Fibroblast of skin of left quadriceps (primary cell): ENCODE results near the gene SP2.

Experiments
- DNase-seq, 2 experiments: peaks; one replicate each; pipeline ENCODE4 v3.0.0-alpha.2; 2013; ENCODE audit warnings: low read depth in 2 of 2

The SP2 gene

DNA sequence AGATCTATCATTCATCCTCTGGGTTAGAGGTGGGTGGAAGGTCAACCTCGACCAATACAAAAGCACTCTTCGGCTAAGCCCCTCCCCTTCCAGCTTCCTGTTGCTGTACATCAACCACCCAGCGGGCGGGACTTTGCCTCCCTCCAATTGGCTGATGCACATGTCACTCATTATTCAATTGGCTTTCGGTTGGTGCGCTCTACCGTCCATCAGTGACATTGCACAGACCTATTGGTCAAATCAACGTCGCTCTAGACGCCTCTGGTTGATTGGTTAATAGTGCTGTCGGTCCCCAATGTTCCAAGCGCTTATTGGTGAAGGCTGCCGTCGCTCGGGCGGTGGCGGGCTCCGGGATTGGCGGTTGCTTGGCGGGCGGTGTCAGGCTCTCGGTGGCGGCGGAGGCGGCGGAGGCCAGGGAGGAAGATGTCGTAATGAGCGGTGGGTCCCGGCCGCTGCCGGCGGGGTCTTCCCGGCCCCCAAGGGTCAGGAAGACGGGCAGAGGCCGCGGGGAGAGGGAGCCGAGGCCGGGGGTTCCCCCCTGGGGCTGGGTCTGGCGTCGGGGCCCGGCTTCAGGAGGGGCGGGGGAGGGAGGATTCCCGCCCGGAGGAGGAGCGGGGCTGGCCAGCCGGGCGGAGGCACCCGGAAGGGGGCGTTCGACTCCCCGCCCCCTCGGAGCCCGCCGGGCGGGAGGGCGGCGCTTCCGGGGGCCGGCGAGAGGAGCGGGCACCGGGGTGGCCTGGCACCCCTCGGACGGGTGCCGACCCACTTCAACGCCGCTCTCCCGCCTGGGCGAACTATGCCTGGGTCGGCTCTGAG lies at the start of gene SP2:
Gene SP2 (plus strand): TSS at position 381 of the 816 bp plus-strand sequence. CDS start 51 bp downstream, at position 432.
- peak; percentile 100 for DNase-seq

GRCh38 chr17:47846716-47847340 lies 49.2 kb upstream of the SP2 start:
- DNase-seq: no peak

DNA sequence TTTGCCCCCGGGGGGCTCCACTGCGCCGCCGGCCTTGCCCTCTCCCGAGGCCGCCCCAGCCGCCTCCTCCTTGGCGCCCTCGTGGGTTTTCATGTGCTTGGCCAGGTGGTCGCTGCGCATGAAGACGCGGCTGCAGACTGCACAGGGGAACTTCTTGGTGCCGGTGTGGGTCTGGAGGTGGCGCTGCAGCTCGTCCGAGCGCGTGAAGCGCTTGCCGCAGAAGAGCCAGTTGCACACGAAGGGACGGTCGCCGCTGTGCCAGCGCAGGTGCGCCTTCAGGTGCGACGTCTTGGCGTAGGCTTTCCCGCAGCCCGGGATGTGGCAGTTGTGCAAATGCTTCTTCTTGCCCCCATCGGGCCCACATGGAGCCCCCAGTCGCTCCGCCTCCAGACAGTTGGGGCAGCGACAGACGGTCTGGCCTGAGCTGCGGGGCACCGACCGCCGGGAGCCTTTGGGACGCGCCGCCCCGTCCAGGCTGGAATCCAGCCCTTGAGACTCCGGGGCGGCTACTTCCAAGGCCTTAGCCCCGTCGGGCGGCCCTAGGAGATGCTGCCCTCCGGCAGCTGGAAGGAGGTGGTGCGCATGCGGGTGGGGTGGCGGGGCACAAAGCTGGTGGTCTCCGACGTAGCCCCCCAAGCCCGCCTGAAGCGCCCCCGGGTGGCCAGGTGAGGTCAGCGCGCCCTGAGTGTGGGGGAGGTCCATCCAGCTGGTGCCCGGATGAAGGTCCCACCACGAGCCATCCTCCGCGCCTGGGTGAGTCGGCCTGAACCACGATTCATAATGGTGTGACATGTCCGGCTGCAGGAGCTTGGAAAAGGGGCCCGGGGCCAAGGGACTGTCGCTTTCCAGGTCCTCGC lies 48.5 kb upstream of the SP2 start:
- no peak for DNase-seq

- no peak for DNase-seq
These were observed 47.9 kb upstream of the SP2 start for GRCh38 chr17:47848198-47848513.

DNA sequence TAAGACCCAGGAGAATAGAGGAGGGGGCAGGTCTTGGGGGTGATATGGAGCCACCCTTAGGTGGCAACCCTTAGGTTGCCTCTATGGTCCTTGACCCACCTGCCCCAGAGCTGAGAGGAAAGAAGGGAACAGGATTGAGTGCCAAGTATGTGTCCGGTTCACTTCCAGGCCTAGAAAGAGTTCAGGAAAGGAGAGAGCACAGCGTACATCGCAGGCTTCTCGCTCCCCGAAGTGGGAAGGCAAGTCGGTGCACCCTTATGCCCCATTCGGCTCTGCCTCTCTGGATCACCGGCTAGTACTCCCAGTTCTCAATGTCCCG lies 45.7 kb upstream of the SP2 start:
- no peak for DNase-seq

GRCh38 chr17:47850692-47851573 lies 45.1 kb upstream of the SP2 start, which contains the start of gene SP6:
Gene SP6 (minus strand): TSS chr17:47851163. CDS start chr17:47848429, 2,734 bp downstream.
- DNase-seq: no peak

GRCh38 chr17:47851764-47852112 lies 44.3 kb upstream of the SP2 start:
- DNase-seq: no peak

DNA sequence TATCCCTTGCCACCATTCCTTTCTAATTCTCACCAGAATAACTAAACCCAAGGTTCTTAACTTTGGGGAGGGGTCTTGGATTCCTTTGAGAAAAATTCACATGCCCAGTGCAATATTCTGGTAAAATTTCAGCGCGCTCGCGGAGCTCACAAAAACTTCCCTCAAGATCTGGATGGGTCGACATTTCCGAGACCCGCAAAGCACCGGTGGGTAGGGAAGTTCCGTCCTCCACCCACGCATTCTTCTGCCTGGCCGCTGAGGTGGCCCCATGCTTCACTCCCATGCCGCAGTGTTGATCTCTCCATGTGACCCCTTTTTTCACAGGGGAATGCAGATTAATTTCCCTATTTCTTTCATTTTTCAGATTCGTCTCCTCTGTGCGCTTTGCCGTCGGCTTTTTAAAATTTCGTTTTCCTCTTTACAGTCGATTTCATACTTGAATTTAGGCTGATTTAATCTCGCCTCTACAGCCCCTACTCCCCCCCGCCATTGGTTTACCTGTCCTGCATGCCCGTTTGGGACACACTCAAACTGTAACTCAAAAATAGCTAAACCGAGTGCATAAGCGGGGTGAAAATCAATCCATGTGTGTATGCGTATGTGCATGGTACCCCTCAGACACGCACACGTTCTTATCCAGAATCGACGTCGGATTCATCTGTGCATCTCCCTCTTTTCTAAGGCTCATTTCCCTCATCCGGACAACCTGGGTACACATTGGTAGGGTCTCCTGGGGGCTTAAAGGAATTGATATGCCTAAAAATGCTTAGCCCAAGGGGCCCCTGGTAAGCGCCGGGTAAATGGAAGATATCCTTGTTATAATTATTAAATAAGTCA lies 43.7 kb upstream of the SP2 start:
- no peak for DNase-seq

GRCh38 chr17:47853616-47854015 lies 42.4 kb upstream of the SP2 start:
- no peak for DNase-seq

GRCh38 chr17:47855737-47856136 lies 40.3 kb upstream of the SP2 start:
- DNase-seq: no peak

DNA sequence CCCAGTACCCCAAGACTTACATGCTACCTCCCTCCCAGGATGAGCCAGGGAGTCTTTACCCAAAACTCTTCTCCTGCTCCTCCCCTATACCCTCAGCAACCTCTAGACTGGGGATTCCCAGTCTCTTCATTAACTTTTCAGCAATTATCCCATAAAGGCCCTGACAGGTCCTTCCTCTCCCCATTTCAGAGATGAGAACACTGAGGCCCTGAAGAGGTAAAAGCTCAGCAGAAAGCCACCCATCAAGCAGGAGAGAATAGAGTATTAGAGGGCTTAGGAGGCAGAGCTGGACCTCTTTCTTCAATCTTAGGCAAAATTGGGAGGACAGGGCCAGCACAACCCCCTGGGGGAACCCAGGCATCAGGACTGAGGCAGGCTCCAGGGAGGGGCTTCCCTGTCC lies 39.2 kb upstream of the SP2 start:
- DNase-seq: no peak

DNA sequence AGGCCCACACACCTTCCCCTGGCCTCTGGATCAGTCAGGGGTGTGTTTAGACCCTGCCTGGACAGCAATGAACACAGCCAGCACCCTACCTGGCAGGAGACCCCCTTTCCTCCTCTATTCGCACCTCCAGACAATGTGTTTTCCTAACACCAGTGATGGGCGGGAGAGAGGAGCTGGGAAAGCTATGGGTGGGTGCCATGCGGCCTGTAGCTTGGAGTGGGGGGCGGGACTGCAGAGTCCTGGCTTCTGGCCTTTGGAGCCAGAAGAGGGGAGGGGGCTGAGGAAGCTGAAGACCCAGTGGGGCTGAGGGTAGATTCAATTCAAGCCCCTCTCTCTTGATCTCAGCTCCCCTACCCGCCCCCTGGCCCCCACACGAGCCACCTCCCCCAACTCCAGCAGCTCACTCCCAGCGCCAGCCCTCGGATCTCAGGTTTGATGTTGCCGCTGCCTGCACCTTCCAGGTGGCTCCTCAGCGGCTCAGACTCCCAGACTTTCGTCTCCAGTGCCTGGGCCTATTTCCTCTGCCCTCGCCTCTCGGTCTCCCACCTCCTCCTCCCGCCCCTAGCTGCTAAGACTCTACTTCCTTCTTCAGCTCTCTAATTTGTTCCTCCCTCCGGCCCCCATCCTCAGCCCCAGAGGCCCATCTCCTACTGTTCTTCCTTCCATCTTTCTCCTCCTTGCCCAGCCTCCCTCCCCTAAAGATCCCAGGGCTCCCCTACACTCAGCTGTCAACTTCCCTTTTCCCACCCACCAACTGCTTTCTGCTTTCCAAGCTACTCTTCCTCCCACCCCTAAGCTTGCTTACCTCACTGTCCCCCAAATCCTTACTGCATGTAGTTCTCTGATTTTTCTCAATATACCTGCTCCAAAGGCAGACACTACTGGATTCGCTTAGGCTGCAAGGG lies 38.2 kb upstream of the SP2 start:
- no peak for DNase-seq

DNA sequence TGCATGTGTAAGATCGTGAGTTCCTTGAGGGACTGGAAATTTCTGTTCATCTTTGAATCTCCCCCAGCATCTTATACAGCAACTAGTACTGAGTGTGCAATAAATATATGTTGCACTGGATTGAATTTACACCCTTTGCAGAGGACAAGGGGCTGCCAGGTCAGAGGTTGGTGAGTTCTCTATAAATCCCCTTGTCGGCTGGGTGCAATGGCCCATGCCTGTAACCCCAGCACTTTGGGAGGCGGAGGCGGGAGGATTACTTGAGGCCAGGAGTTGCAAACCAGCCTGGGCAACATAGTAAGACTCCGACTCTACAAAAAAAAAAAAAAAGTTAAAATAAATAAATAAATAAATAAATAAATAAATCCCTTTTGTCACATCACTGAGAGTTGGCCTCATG lies 35.6 kb upstream of the SP2 start:
- no peak for DNase-seq

DNA sequence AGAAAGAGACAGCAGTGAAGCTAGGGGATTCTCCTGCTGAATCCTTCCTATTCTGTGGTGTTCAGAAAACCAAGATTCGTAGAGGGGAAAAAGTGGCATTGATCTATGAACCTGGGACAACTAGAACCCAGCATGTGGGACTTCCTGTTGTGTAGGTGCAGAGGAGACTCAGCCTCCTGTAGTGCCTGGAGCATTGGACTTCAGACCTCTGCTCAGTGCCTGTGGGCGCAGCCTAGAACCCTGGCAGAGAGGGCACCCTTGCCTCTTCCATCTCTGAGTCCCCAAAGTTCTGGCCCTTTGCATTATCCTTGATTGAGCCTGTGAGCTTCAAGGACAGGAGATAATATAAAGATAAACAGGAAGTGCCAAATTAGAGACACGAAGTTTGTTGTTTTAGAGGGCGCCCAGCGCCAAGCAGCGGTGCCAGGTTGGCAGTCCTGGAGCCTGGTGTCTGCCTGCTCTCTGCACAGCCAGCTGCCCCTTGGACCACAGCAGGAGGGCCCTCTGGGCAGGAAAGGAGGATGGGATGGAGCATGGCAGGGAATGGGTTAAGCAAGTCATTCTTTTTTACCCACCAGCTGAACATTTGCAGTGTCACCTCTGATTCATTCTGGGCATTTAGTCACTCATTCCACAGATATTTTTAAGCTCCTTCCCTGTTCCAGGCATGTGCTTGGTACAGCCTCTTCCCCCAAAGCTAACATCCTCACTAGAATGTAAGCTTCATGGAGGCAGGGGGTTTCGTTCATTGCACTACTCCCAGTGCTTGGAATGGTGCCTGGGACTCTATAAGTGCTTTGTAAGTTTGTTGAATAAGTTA lies 33.2 kb upstream of the SP2 start:
- peak; percentile 43 for DNase-seq

- no peak for DNase-seq
These were observed 31.2 kb upstream of the SP2 start for GRCh38 chr17:47864791-47865216.

- DNase-seq: no peak
These were observed 29.1 kb upstream of the SP2 start for GRCh38 chr17:47866941-47867340.

DNA sequence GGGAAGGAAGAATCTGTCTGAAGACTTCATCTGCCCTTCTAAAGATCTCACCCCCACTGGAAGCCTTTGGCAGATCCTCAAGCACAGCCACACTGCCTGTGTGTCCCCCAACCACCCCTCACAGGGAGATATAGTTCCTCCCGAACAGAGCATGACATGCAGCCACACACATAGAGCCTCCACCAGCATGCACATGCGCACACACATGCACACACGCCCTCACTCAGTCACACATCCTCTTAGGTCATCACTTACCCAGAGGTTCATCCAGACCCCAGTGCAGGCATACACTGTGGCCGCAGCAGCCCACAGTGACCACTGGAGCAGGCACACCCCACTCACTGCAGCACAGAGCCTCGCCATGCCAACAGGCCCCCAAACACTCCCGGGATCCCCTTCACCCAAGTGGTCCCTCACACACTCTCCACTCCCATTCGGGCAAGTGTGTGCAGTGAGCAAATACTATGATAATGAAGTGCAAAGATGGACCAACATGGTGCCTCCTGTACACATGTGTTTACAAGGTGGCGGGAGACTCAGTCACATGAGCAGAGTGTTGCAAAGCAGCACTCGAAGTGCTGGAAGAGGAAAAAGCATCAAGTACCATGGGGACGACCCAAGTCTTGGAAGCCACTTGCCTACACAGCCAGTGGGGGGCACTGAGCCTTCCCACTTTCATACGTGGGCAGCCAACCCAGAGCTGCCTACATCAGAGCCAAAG lies 28.1 kb upstream of the SP2 start:
- DNase-seq: no peak

DNA sequence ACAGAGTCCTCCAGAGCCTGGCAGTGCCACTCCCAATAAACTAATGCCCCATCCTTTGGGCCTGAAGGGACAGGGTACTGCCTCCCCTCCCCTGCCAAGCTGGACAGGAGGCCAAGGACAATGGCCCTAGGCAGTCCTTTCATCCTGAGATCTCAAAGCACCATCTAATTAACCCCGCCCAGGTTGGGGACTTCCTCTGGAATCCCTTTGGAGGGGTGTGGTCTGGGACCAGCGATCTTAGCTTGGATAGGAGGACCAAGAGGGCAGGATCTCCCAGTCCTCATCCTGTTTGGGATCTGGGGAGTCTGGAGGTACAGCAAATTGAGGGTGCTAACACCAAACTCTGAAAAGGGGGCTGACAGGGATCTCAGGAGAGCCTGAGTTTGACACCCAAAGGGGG lies 26.9 kb upstream of the SP2 start:
- DNase-seq: no peak
